ENCODE results near the gene VWC2L.

Gene VWC2L

GRCh38 chr2:214401580-214401979, 9.3 kb upstream of the VWC2L start:
- no peaks in the 10 kb centered on the region for H3K4me1 Mint-ChIP-seq (ENCODE audit: low read depth in 2 of 2)
- DNase-seq (no peak), ATAC-seq (replicated peaks) (no peak)
- no peaks in the 10 kb centered on the region for H3K27me3 Mint-ChIP-seq
- no peak overlapping the region for H3K27ac Mint-ChIP-seq
- H3K9me3 Mint-ChIP-seq, result no peaks in the 10 kb centered on the region
- H3K4me3 Mint-ChIP-seq, result no peak overlapping the region
- no peaks in the 10 kb centered on the region for H3K36me3 Mint-ChIP-seq (ENCODE audit: insufficient read depth)

- no peak for DNase-seq
- Mint-ChIP-seq H3K36me3 (ENCODE audit: insufficient read depth) (no peaks in the 10 kb centered on the region), H3K27me3 (no peaks in the 10 kb centered on the region), H3K4me3 (no peak overlapping the region), H3K27ac (no peak overlapping the region), H3K9me3 (no peaks in the 10 kb centered on the region), H3K4me1 (ENCODE audit: low read depth in 2 of 2) (no peaks in the 10 kb centered on the region)
- ATAC-seq (replicated peaks), result no peak
Observed at GRCh38 chr2:214410128-214410775, 602 bp upstream of the VWC2L start.

- no peaks in the 10 kb centered on the region for H3K4me1 Mint-ChIP-seq (ENCODE audit: low read depth in 2 of 2)
- H3K4me3 Mint-ChIP-seq, result no peak overlapping the region
- H3K27ac Mint-ChIP-seq, result no peak overlapping the region
- H3K36me3 Mint-ChIP-seq (ENCODE audit: insufficient read depth), result no peaks in the 10 kb centered on the region
- no peaks in the 10 kb centered on the region for H3K9me3 Mint-ChIP-seq
- no peak for ATAC-seq (replicated peaks)
- H3K27me3 Mint-ChIP-seq, result no peaks in the 10 kb centered on the region
- DNase-seq, result no peak
Observed at GRCh38 chr2:214412679-214413078, 1.8 kb downstream of the VWC2L start.

- no peak for DNase-seq
- Mint-ChIP-seq H3K27ac (no peak overlapping the region), H3K36me3 (ENCODE audit: insufficient read depth) (no peaks in the 10 kb centered on the region), H3K27me3 (no peaks in the 10 kb centered on the region), H3K9me3 (no peaks in the 10 kb centered on the region), H3K4me1 (ENCODE audit: low read depth in 2 of 2) (no peaks in the 10 kb centered on the region), H3K4me3 (no peak overlapping the region)
- ATAC-seq (replicated peaks), result no peak
Observed at GRCh38 chr2:214436470-214436869, 25.6 kb downstream of the VWC2L start.

GRCh38 chr2:214450118-214450894, 39.5 kb downstream of the VWC2L start:
- Mint-ChIP-seq H3K27me3 (no peaks in the 10 kb centered on the region), H3K9me3 (peaks cover 0 to 7% of the 10 kb centered on the region in 2 donors), H3K4me3 (no peak overlapping the region), H3K36me3 (ENCODE audit: insufficient read depth) (no peaks in the 10 kb centered on the region), H3K27ac (no peak overlapping the region), H3K4me1 (ENCODE audit: low read depth in 2 of 2) (no peaks in the 10 kb centered on the region)
- no peak for ATAC-seq (replicated peaks)
- no peak for DNase-seq

GRCh38 chr2:214451516-214452275, 40.8 kb downstream of the VWC2L start:
- no peak overlapping the region for H3K4me3 Mint-ChIP-seq
- ATAC-seq (replicated peaks) (no peak), DNase-seq (no peak)
- peaks cover 0 to 7% of the 10 kb centered on the region in 2 donors for H3K9me3 Mint-ChIP-seq
- H3K4me1 Mint-ChIP-seq (ENCODE audit: low read depth in 2 of 2), result no peaks in the 10 kb centered on the region
- no peak overlapping the region for H3K27ac Mint-ChIP-seq
- no peaks in the 10 kb centered on the region for H3K36me3 Mint-ChIP-seq (ENCODE audit: insufficient read depth)
- H3K27me3 Mint-ChIP-seq, result no peaks in the 10 kb centered on the region

GRCh38 chr2:214465363-214466146, 54.7 kb downstream of the VWC2L start:
- Mint-ChIP-seq H3K9me3 (peaks cover 5 to 31% of the 10 kb centered on the region in 2 donors), H3K4me3 (no peak overlapping the region), H3K27me3 (no peaks in the 10 kb centered on the region), H3K27ac (no peak overlapping the region), H3K36me3 (ENCODE audit: insufficient read depth) (no peaks in the 10 kb centered on the region), H3K4me1 (ENCODE audit: low read depth in 2 of 2) (no peaks in the 10 kb centered on the region)
- ATAC-seq (replicated peaks) (no peak), DNase-seq (no peak)

GRCh38 chr2:214469728-214470127, 58.9 kb downstream of the VWC2L start:
- no peaks in the 10 kb centered on the region for H3K4me1 Mint-ChIP-seq (ENCODE audit: low read depth in 2 of 2)

GRCh38 chr2:214471382-214471781, 60.5 kb downstream of the VWC2L start:
- Mint-ChIP-seq H3K27me3 (no peaks in the 10 kb centered on the region), H3K9me3 (peaks cover 0 to 2% of the 10 kb centered on the region in 2 donors), H3K4me3 (no peak overlapping the region), H3K27ac (no peak overlapping the region), H3K36me3 (ENCODE audit: insufficient read depth) (no peaks in the 10 kb centered on the region), H3K4me1 (ENCODE audit: low read depth in 2 of 2) (no peaks in the 10 kb centered on the region)
- DNase-seq (no peak), ATAC-seq (replicated peaks) (no peak)

More at GRCh38 chr2:214469728-214470127, 58.9 kb downstream of the VWC2L start:
- no peak for ATAC-seq (replicated peaks)
- no peaks in the 10 kb centered on the region for H3K27me3 Mint-ChIP-seq
- peaks cover 0 to 13% of the 10 kb centered on the region in 2 donors for H3K9me3 Mint-ChIP-seq
- DNase-seq, result no peak
- H3K27ac Mint-ChIP-seq, result no peak overlapping the region
- no peak overlapping the region for H3K4me3 Mint-ChIP-seq
- H3K36me3 Mint-ChIP-seq (ENCODE audit: insufficient read depth), result no peaks in the 10 kb centered on the region

GRCh38 chr2:214471990-214472389, 61.1 kb downstream of the VWC2L start:
- no peak overlapping the region for H3K27ac Mint-ChIP-seq
- no peak for DNase-seq
- no peaks in the 10 kb centered on the region for H3K36me3 Mint-ChIP-seq (ENCODE audit: insufficient read depth)
- H3K4me1 Mint-ChIP-seq (ENCODE audit: low read depth in 2 of 2), result no peaks in the 10 kb centered on the region
- H3K9me3 Mint-ChIP-seq, result peaks cover 0 to 2% of the 10 kb centered on the region in 2 donors
- no peak for ATAC-seq (replicated peaks)
- no peaks in the 10 kb centered on the region for H3K27me3 Mint-ChIP-seq
- H3K4me3 Mint-ChIP-seq, result no peak overlapping the region

GRCh38 chr2:214477305-214477704, 66.5 kb downstream of the VWC2L start:
- ATAC-seq (replicated peaks) (no peak), DNase-seq (no peak)
- Mint-ChIP-seq H3K27me3 (no peaks in the 10 kb centered on the region), H3K27ac (no peak overlapping the region), H3K9me3 (peaks cover 0 to 5% of the 10 kb centered on the region in 2 donors), H3K4me3 (no peak overlapping the region), H3K4me1 (ENCODE audit: low read depth in 2 of 2) (no peaks in the 10 kb centered on the region), H3K36me3 (ENCODE audit: insufficient read depth) (no peaks in the 10 kb centered on the region)

GRCh38 chr2:214481204-214481603, 70.3 kb downstream of the VWC2L start:
- H3K27ac Mint-ChIP-seq, result no peak overlapping the region
- H3K27me3 Mint-ChIP-seq, result no peaks in the 10 kb centered on the region
- no peak overlapping the region for H3K4me3 Mint-ChIP-seq
- ATAC-seq (replicated peaks) (no peak), DNase-seq (no peak)
- H3K36me3 Mint-ChIP-seq (ENCODE audit: insufficient read depth), result no peaks in the 10 kb centered on the region
- peaks cover 0 to 4% of the 10 kb centered on the region in 2 donors for H3K9me3 Mint-ChIP-seq
- no peaks in the 10 kb centered on the region for H3K4me1 Mint-ChIP-seq (ENCODE audit: low read depth in 2 of 2)

GRCh38 chr2:214482728-214483127, 71.9 kb downstream of the VWC2L start:
- H3K36me3 Mint-ChIP-seq (ENCODE audit: insufficient read depth), result no peaks in the 10 kb centered on the region
- no peak overlapping the region for H3K4me3 Mint-ChIP-seq
- peaks cover 4 to 7% of the 10 kb centered on the region in 2 donors for H3K9me3 Mint-ChIP-seq
- DNase-seq, result no peak
- H3K4me1 Mint-ChIP-seq (ENCODE audit: low read depth in 2 of 2), result no peaks in the 10 kb centered on the region
- no peak for ATAC-seq (replicated peaks)
- no peak overlapping the region for H3K27ac Mint-ChIP-seq
- no peaks in the 10 kb centered on the region for H3K27me3 Mint-ChIP-seq
